Upper lobe of right lung (tissue), 1 donor: ENCODE data around the gene WDR1. TPM values are rescaled to one million over a fixed set of nuclear protein-coding genes. Genes with fewer than 3 reads are reported as not detected.

Experiments used
- ATAC-seq: fragments of 200-7000 bp; cut with Tn5 transposase; one replicate; pipeline ENCODE4 v1.9.1; 2020; ENCODE audit warnings: mild to moderate bottlenecking, moderate library complexity
- DNase-seq: peaks from one replicate; pipeline ENCODE4 v3.0.0-alpha.2; 2020
- H3K27ac ChIP-seq: fragments of 200-600 bp; one replicate; pipeline ENCODE4 v1.8.0; 2022
- H3K27me3 ChIP-seq: fragments of 200-600 bp; one replicate; pipeline ENCODE4 v1.8.0; 2022; ENCODE audit warnings: mild to moderate bottlenecking
- H3K36me3 ChIP-seq: fragments of 200-600 bp; one replicate; pipeline ENCODE4 v1.8.0; 2022
- H3K4me1 ChIP-seq: fragments of 200-600 bp; one replicate; pipeline ENCODE4 v1.8.0; 2022
- H3K4me3 ChIP-seq: fragments of 200-600 bp; one replicate; pipeline ENCODE4 v1.8.0; 2022; ENCODE audit warnings: mild to moderate bottlenecking
- H3K9me3 ChIP-seq: fragments of 200-600 bp; one replicate; pipeline ENCODE4 v1.8.0; 2022
- intact Hi-C: fragments of 100-400 bp; cut with DNase I; formaldehyde crosslinking; loops from one replicate; pipeline ENCODE4 v1.11.0; 2022
- total RNA-seq: library from RNA; stranded (reverse); fragmentation: NEBNext Ultra II Directional; extraction: Animal tissue kit (Norgen Biotek cat#: 25700); gene quantifications from one replicate; pipeline ENCODE4 v1.2.1, GENCODE V29; 2021
- TF ChIP-seq, protein P1 (sequence below): fragments of 200-600 bp; IDR thresholded peaks from one replicate; pipeline ENCODE4 v1.8.0; 2022; ENCODE audit warnings: antibody characterized with exemption
- donor health status: DM: no; HTN: yes; CAD: no; lungs with severe emphysema.

Gene WDR1
- total RNA-seq, 1 donor from 2014 or later = 234 TPM

- H3K9me3 ChIP-seq = no peaks in the 10 kb centered on the region
- DNase-seq (no peak), ATAC-seq (no peak)
- H3K4me1 ChIP-seq = peaks cover 5% of the 10 kb centered on the region
- intact Hi-C loops = no loop called here
- H3K4me3 ChIP-seq = no peak overlapping the region
- TF ChIP-seq, protein P1, sequence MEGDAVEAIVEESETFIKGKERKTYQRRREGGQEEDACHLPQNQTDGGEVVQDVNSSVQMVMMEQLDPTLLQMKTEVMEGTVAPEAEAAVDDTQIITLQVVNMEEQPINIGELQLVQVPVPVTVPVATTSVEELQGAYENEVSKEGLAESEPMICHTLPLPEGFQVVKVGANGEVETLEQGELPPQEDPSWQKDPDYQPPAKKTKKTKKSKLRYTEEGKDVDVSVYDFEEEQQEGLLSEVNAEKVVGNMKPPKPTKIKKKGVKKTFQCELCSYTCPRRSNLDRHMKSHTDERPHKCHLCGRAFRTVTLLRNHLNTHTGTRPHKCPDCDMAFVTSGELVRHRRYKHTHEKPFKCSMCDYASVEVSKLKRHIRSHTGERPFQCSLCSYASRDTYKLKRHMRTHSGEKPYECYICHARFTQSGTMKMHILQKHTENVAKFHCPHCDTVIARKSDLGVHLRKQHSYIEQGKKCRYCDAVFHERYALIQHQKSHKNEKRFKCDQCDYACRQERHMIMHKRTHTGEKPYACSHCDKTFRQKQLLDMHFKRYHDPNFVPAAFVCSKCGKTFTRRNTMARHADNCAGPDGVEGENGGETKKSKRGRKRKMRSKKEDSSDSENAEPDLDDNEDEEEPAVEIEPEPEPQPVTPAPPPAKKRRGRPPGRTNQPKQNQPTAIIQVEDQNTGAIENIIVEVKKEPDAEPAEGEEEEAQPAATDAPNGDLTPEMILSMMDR = no peak
- no peak overlapping the region for H3K27ac ChIP-seq
- H3K27me3 ChIP-seq = no peaks in the 10 kb centered on the region
- H3K36me3 ChIP-seq = peaks cover 67% of the 10 kb centered on the region
Observed at GRCh38 chr4:10074076-10074766, 42.4 kb downstream of the WDR1 start.

- Histone ChIP-seq H3K4me1 (no peaks in the 10 kb centered on the region), H3K9me3 (no peaks in the 10 kb centered on the region), H3K27me3 (no peaks in the 10 kb centered on the region), H3K27ac (no peak overlapping the region), H3K4me3 (no peak overlapping the region), H3K36me3 (peaks cover 59% of the 10 kb centered on the region)
- intact Hi-C loops = no loop called here
- ATAC-seq = no peak
- TF ChIP-seq, protein P1 = no peak
- no peak for DNase-seq
Observed at GRCh38 chr4:10072420-10073017, 44.1 kb downstream of the WDR1 start.

DNA sequence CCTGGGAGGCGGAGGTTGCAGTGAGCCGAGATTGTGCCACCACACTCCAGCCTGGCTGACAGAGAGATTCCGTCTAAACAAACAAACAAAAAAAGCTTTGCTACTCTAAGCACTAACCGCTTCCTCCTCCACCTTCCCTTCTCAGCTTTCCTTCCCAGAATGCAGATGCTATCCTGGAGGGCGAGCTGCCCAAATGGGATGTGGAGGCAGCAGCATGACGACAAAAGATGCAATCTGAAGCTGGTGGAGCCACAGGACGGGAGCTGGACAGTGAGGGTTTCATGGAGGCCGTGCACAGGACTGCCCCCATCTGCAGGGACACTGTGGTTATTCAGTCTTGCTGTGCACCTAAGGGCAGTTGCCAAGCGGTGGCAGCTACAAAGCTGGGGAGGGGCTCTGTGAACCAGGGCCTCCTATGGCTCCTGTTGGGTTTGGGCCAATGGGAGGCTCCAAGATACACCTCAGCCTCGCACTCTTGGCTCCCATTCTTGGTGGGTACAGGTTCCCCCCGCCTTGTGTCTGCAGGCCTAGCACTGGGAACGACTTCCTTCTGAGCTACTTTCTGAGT lies 47.4 kb downstream of the WDR1 start:
- H3K36me3 ChIP-seq = peaks cover 25% of the 10 kb centered on the region
- H3K4me1 ChIP-seq = peaks cover under 1% of the 10 kb centered on the region

GRCh38 chr4:10066670-10067651 lies 49.6 kb downstream of the WDR1 start:
- no peak for ATAC-seq
- H3K4me3 ChIP-seq = no peak overlapping the region
- TF ChIP-seq, protein P1 = no peak
- peaks cover 10% of the 10 kb centered on the region for H3K4me1 ChIP-seq
- intact Hi-C loops = no loop called here
- no peaks in the 10 kb centered on the region for H3K9me3 ChIP-seq
- no peaks in the 10 kb centered on the region for H3K27me3 ChIP-seq
- peaks cover 9% of the 10 kb centered on the region for H3K36me3 ChIP-seq
- no peak for DNase-seq
- no peak overlapping the region for H3K27ac ChIP-seq

More for the DNA sequence above, 47.4 kb downstream of the WDR1 start:
- Histone ChIP-seq H3K4me3 (no peak overlapping the region), H3K9me3 (no peaks in the 10 kb centered on the region), H3K27ac (no peak overlapping the region), H3K27me3 (no peaks in the 10 kb centered on the region)
- no peak for DNase-seq
- peak; percentile 35 for ATAC-seq
- TF ChIP-seq, protein P1 = no peak
- intact Hi-C loops = no loop called here

- TF ChIP-seq, protein P1 = no peak
- intact Hi-C loops = no loop called here
- Histone ChIP-seq H3K36me3 (peaks cover 9% of the 10 kb centered on the region), H3K4me1 (peaks cover 10% of the 10 kb centered on the region), H3K4me3 (no peak overlapping the region), H3K27me3 (no peaks in the 10 kb centered on the region), H3K9me3 (no peaks in the 10 kb centered on the region), H3K27ac (no peak overlapping the region)
- DNase-seq (no peak), ATAC-seq (no peak)
Observed at GRCh38 chr4:10066206-10066605, 50.4 kb downstream of the WDR1 start.
